ENCODE data around the gene C12orf43.

Gene C12orf43

DNA sequence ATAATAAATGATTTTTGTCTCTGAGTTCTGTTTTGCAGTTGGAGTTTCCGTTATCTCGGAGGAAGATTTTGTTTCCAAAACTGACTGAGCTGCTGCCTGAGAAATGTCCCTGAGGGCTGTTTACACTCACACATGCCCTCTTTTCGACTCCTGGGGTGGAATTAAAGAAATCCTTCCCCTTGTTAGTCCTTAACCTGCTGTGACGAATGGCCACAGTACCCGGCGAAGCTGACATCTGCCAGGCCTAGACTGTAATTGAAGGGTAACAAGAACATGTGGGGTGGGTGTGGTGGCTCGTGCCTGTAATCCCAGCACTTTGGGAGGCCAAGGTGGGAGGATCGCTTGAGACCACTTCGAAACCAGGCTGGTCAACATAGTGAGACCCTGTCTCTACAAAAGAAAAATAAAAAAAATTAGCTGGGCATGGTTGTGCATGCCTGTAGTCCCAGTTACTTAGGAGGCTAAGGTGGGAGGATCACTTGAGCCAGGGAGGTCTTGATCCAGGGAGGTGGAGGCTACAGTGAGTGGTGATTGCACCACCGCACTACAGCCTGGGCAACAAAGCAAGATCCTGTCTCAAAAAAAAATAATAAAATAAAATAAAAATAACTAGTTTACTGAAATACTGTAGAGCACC lies 14.4 kb upstream of the C12orf43 start:
- DNase-seq (ENCODE audit: low spot score), result no peak

DNA sequence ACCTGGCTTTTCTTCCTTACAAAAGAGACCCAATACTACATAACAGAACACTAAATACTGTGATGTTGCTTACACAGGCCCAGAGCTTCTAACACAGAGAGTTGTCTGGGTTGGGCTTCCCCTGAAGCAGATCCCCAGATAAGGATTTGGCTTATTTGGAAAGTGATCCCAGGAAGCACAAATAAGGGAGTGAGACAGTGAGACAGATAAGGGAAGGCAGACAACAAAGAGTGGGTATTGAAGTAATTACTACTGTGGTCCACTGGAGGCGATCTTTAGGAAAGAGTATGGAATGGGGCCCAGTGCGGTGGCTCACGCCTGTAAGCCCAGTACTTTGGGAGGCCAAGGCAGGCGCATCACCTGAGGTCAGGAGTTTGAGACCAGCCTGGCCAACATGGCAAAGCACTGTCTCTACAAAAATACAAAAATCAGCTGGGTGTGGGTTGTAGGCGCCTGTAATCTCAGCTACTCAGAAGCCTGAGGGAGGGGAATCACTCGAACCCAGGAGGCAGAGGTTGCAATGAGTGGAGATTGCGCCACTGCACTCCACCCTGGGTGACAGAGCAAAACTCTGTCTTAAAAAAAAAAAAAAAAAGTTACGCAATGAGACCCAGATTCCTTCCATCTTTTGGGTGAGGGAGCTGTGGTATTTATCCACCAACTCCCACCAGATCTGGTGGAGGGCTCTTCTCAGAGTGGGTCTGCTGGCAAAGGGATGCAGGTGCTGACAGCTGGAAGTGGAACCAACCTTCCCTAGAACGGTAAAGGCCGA lies 10.2 kb upstream of the C12orf43 start:
- no peak for DNase-seq (ENCODE audit: low spot score)

DNA sequence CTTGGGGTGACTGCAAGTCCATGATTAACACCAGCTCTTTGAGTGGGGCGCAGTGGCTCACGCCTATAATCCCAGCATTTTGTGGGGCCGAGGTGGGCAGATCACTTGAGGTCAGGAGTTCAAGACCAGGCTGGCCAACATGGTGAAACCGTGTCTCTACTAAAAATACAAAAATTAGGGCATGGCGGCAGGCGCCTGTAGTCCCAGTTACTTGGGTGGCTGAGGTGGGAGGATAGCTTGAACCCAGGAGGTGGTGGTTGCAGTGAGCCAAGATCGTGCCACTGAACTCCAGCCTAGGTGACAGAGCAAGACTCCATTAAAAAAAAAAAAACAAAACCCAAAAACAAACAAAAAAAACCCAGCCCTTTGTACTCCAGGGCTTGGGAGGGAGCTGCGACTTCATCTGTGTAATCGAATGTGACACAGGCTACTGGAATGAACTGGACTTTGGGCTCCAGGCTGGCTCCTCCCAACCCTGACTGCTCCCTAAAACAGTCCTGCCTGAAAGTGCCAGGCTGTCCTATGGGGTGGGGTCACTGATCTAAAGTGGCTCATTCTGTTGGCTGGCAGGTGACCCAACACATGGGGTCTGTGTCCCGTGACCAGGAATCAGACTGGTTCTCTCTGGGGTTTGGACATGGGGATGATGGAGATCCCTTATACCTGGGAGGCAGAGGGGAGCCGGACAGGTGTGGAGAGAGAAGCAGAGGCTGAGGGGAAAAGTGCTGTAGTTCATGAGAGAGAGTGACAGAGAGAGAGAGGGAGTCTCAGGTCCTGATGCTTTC lies 9.3 kb upstream of the C12orf43 start:
- no peak for DNase-seq (ENCODE audit: low spot score)

DNA sequence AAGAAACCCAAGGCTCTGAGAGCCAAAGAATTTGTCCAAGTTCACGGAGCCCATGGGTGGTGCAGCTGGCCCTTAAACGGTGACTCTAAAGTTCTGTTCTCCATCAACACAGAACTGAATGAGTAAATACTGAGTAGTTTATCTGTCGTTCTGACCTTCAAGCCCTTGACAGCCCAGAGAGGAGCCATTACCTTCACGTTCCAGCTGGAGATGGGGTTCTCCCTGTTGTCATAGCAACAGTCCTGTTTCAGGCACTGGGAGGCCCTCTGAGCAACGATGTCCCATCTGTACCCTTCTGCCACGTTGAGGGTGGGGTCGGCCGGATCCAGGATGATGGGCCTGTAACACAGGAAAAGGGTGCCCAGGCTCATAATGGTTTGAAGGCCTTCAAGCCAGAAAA lies 7.5 kb upstream of the C12orf43 start:
- no peak for DNase-seq (ENCODE audit: low spot score)

DNA sequence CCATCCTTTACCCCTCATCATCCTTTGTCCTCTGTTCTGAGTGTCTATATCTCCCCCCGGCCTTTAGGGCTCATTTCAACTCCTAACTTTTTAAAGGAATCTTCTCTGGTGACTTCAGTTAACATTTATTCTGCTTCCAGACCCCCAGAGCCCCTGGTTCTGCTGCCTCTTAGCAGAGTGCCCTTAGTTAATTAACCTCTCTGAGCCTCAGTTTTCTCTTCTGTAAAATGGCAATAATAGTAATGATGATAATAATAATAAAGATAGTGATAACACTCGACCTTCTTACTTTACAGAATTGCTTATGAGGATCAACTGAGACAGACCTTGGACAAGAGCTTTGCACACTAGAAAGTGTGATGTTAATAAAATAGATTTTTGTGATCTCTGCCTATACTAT lies 6.4 kb upstream of the C12orf43 start:
- DNase-seq (ENCODE audit: low spot score), result no peak

DNA sequence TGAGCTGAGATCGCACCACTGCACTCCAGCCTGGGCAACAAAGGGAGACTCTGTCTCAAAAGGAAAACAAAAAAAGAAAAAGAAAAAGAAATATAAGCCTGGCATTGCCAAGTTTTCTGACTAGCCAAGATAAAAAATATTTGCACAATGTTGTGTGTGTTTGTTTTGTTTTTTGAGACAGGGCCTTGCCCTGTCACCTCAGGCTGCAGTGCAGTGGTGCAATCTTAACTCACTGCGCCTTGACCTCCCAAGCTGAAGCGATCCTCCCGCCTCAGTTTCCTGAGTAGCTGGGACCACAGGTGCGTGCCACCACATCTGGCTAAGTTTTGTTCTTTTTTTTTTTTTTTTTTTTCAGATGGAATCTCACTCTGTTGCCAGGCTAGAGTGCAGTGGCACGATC lies 5.5 kb upstream of the C12orf43 start:
- no peak for DNase-seq (ENCODE audit: low spot score)

DNA sequence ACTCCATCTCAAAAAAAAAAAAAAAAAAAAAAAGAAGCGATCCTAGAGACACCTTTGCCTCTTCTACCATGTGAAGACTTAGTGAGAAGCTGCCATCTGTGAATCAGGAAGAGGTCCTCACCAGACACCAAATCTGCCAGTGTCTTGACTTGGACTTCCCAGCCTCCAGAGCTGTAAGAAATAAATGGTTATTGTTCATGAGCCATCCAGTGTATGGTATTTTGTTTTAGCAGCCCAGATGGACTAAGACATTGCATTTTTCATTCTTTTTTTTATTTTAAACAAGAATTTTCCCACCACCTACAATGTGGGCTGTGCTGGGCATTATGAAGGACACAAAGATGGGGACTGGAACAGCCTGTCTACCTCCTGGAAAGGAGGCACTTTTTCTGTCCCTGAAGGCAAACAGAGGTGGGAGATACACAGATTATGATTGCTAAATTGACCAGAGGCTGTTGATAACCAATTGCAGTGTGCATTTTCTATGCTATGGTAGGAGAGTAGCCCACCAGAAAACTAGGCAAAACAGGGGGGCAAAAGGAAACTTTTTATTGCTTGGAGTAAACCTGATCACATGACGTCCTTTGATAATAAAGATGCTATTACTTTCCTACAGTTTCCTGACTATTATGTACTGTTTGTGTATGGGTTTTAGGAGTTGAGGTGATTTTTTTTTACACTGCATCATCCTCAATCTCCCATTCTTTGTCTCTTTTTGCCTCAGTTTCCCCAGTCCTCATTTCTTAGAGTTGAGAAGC lies 2.8 kb upstream of the C12orf43 start:
- DNase-seq (ENCODE audit: low spot score), result no peak

DNA sequence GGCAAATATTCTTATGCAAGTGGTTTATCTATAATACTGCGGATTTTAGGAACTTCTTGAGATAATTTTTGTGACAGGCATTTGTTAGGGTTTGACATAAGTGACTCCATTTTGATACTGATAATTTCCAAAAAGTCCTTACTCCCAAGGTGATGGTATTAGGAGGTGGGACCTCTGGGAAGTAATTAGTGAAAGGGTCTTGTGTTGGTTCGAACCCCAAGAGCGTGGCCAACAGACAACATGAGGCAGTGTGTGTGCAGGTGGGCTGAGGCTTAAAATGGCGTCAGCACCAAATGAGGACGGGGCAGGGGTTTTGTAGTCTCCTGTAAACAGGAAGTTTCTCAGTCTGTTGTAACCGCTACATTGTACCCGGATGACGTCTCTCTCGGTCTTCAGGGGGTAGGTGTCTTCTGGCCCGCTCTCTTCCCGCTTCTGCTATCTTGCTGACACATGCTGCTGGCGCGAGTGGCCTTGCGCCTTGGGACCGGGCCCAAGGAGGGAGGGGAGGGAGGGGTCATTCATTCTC lies 1.7 kb upstream of the C12orf43 start:
- no peak for DNase-seq (ENCODE audit: low spot score)

DNA sequence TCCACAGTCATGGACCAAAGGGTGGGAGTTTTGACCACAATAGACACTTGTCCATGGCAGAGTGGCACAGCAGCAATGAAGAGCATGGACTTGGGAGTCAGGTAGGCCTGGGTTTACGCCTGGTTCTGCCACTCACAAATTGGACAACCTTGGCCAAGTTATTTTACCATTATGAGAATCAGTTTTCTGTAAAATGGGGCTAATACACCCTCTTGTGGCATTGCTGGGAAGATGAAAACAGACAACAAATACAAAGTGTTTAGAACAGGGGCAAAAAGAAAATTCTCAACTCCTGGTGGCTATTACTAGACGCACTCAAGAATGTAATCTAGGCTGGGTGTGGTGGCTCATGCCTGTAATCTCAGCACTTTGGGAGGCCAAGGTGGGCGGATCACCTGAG lies 2.6 kb downstream of the C12orf43 start:
- no peak for DNase-seq (ENCODE audit: low spot score)

DNA sequence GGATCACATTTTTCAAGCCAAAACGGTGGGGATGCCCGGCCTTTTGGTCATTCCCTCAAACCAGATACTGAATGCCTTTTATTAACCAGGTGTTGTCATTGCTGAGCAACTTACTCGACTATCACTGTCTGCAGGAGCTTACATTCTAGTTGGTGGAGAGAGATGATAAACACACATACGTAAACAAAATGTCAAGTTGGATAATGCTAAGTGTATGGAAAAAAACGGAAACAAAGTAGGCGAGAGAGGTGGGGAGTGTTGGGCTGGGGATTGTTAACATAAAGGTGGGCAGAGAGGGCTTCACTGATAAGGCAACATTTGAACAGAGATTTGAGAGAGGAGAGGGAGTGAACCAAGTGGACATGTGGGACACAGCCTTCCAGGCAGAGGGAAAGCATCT lies 4.5 kb downstream of the C12orf43 start:
- DNase-seq (ENCODE audit: low spot score), result no peak

DNA sequence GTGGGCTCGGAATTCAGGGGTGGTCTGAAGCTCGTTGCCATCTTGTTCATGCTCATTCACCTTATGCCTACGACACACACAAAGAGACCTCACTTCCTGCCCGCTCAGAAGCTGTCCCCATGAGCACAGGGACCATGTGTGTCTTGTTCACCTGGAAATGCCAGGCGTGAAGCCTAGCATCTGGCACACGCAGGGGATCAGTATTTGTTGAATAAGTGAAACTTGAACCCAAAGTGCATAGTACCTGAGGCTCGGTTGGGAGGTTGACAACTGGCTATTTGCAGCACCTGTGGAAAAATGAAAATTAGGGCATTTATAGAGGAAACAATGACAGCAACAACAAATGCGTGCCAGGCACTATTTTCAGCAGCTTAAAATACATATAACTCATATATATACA lies 5.4 kb downstream of the C12orf43 start:
- no peak for DNase-seq (ENCODE audit: low spot score)

DNA sequence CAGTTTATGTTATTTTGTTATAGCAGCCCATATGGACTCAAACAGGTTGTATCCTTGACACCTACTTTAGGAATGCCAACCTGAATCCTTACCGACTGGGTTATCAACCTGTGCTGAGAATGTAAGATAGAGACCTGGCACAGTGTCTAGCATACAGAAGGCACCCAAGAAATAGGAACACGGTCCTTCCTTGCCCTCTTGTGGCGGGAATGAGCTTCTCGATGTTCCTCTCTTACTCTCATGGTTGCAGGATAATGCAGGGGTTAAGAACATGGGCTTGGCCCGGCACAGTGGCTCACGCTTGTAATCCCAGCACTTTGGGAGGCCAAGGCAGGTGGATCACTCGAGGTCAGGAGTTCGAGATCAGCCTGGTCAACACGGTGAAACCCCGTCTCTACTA lies 6.5 kb downstream of the C12orf43 start:
- peak; percentile 41 for DNase-seq (ENCODE audit: low spot score)

DNA sequence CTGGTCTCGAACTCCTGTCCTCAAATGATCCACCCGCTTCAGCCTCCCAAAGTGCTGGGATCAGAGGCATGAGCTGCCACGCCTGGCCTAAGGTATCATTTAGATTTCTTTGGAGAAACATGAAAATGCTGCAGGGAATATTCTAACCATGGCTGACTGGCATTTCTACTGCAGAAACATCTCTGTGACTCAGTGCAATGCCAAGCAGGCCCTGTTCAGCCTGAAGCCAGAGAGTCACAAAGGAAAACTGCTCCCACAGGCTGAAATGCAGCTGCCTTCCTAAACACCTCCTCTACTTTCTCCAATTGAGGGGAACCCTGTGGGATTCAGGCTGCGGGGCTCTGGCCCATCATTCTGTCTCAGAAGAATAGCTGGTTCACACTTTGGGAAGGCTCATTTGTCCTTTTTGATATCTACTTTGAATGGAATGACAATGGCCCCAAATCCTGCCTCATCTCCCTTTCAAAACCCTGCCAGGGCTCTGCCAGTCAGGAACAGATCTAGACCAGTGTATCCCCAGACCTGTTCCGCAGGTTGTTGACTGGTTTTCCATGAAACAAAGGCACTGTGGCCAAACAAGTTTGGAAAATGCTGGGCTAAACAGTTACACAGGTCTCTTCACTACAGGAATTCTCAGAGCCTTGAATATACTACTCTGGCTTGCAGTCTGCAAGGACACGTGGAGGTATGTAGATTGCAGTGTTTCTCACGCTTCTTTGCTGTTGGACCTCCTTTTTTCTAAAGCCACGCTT lies 7.8 kb downstream of the C12orf43 start:
- DNase-seq (ENCODE audit: low spot score), result no peak

DNA sequence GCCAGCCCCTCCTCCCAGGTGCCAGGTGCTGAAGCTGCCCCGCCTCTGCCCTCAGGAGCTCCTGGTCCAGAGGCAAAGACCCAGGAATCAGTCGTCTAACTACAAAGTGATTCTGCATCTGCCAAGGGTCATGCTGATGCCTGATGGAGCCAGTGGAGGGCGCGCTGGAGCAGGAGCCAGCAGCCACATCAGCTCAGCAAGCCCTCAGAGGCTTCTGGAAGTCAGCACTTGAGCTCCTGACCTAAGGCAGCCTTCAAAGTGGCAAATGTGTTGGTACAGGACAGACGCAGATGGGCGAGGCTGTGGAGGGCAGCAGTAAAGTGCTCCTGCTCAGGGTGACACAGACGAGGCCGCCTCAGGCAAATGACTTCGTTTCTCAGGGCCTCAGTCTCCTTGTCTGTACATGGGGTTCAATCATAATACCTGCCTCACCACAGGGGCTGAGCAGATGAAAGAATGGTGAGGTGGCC lies 10.9 kb downstream of the C12orf43 start:
- DNase-seq (ENCODE audit: low spot score), result peak; percentile 59

DNA sequence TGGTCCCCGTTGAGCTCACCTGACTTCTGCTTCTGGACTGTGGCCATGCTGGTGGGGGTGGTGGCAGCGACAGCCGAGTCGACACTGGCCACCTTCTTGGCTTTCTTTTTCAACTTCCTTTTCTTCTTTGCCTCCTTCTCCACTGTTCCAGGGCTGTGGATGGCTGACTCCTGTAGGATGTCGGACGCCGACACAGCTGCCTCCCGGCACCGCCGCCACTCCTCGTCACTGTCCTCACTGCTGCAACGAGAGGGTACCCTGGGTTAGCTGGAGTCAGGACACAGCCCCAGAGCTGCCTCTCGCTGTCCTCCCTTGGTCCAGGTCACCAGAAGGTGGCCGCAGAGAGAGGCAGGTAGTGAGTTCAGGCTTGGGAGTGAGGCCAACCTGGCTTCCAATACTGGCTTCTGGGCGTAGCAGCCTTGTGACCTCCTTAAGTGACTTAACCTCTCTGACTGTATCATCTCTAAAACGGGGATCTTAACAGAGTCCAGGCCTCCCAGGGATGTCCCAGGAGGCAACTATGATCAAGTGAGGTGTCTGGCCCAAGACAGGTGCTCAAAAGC lies 12.0 kb downstream of the C12orf43 start:
- no peak for DNase-seq (ENCODE audit: low spot score)

DNA sequence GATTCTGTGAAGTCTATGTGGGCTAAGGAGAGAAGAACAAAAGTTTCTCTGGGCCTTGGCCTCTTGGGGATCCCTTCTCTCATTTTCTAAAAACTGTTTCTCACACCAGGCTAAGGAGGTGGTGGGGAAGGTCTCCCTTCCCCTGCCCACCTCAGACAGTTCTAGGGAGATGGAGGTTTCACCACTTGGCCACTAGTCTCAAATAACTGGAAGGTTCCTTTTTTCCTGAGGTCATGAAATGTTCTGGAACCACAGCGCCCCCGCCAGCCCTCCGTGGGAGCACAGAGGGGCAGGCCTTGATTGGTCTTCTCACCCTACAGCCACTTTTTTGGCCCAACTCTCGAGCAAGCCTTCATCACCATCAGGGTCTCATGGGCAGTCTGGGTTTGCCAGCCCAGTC lies 12.6 kb downstream of the C12orf43 start:
- DNase-seq (ENCODE audit: low spot score), result no peak

DNA sequence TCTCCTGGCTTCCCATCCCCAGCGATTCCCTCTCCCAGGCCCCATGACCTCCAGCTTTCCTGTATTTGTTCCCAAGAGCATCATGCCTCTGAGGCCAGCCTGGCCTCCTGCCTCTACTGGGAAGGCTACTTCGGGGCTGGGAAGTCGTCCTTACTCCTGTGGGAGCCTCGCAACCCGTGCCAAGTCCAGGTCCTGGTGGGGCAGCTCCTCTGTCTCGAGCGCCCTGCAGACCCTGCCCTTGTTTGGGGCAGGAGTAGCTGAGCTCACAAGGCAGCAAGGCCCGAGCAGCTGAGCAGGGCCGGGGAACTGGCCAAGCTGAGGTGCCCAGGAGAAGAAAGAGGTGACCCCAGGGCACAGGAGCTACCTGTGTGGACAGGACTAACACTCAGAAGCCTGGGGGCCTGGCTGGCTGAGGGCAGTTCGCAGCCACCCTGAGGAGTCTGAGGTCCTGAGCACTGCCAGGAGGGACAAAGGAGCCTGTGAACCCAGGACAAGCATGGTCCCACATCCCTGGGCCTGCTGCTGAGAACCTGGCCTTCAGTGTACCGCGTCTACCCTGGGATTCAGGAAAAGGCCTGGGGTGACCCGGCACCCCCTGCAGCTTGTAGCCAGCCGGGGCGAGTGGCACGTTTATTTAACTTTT lies 14.3 kb downstream of the C12orf43 start:
- DNase-seq (ENCODE audit: low spot score), result no peak

DNA sequence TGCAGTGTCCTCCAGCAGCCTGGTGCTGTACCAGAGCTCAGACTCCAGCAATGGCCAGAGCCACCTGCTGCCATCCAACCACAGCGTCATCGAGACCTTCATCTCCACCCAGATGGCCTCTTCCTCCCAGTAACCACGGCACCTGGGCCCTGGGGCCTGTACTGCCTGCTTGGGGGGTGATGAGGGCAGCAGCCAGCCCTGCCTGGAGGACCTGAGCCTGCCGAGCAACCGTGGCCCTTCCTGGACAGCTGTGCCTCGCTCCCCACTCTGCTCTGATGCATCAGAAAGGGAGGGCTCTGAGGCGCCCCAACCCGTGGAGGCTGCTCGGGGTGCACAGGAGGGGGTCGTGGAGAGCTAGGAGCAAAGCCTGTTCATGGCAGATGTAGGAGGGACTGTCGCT lies 15.2 kb downstream of the C12orf43 start:
- DNase-seq (ENCODE audit: low spot score), result no peak

DNA sequence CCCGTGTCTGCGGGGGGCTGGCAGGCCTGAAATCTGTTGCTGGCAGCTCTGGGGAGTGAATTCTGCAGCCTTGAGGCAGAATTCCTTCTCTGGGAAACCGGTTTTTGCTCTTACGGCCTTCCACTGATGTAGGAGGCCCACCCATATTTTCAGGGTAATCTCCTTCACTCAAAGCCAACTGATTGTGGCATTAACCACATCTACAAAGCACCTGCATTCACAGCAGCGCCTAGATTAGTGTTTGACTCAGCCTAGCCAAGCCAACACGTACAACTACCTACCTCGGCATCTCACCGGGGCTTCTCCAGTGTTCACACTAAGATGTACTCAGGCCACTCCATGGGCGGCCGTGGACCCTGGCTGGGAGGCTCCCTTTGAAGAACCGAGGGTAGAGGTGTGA lies 15.8 kb downstream of the C12orf43 start:
- DNase-seq (ENCODE audit: low spot score), result no peak
